ENCODE data around the gene PEAK3.

The PEAK3 gene

GRCh38 chr19:2225415-2226050 is 56.4 kb downstream of the PEAK3 start:
- no peak for DNase-seq (ENCODE audit: low spot score)
- no peak for TF ChIP-seq CTCF (IDR thresholded peaks at IDR 0.05; ENCODE audit: extremely low read depth, missing control alignments)

GRCh38 chr19:2224754-2225349 is 57.1 kb downstream of the PEAK3 start:
- DNase-seq (ENCODE audit: low spot score) = no peak
- no peak for TF ChIP-seq CTCF (IDR thresholded peaks at IDR 0.05; ENCODE audit: extremely low read depth, missing control alignments)
